Stomach (tissue), 4 donors: ENCODE data around the gene IL1R2.

Experiments
- EP300 ChIP-seq: sonication (generic); formaldehyde crosslinking; IDR thresholded peaks from one replicate; pipeline ENCODE4 v1.6.1; 2017; ENCODE audit warnings: antibody characterized with exemption
- TF ChIP-seq, protein P1 (sequence below), 7 experiments: fragments of 450-650 bp in 4 of 7; fragments of 200-600 bp in 3 of 7; sonication (generic) in 3 of 7; IDR thresholded peaks; one replicate each; pipeline ENCODE4 v1.5.1; 2016 to 2019; ENCODE audit warnings: antibody characterized with exemption in 7 of 7, control low read depth in 2 of 7, mild to moderate bottlenecking in 1 of 7

DNA sequence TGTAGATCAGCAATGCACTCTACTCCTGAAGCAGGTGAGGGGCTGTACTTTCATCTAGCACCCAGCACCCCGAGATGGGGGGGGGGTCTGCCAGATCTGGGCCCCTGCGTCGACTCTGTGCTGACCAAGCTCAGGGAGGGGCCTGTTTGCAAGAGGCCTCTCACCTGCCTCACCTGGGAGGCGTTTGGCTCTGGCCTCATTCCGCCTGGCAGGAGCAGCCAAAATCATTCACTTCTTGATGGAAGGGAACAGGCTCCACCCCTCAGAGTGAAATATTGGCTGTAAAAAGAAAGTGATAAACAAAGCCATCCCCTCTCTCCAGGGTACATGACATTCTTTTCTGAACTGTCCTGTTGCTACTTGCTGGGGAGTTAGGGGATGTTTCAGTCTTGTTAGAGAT, 10.7 kb upstream of the IL1R2 start:
- TF ChIP-seq, protein P1, sequence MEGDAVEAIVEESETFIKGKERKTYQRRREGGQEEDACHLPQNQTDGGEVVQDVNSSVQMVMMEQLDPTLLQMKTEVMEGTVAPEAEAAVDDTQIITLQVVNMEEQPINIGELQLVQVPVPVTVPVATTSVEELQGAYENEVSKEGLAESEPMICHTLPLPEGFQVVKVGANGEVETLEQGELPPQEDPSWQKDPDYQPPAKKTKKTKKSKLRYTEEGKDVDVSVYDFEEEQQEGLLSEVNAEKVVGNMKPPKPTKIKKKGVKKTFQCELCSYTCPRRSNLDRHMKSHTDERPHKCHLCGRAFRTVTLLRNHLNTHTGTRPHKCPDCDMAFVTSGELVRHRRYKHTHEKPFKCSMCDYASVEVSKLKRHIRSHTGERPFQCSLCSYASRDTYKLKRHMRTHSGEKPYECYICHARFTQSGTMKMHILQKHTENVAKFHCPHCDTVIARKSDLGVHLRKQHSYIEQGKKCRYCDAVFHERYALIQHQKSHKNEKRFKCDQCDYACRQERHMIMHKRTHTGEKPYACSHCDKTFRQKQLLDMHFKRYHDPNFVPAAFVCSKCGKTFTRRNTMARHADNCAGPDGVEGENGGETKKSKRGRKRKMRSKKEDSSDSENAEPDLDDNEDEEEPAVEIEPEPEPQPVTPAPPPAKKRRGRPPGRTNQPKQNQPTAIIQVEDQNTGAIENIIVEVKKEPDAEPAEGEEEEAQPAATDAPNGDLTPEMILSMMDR (IDR thresholded peaks at IDR 0.05): no peak
- no peak for TF ChIP-seq EP300
